OCI-LY7 (cell line): Measurements from ENCODE around the gene CHTF8.

Source experiments
- CTCF ChIP-seq: fragments of 200-600 bp; sonication (generic); conservative IDR thresholded peaks from 2 replicates; pipeline ENCODE4 v1.5.1; 2014; ENCODE audit warnings: mild to moderate bottlenecking, antibody characterized with exemption, low read length, moderate library complexity, mixed read lengths
- EZH2phosphoT487 ChIP-seq: fragments of 200-600 bp; sonication (generic); IDR thresholded peaks from 2 replicates; pipeline ENCODE4 v1.6.1; 2018; ENCODE audit warnings: low read depth, borderline replicate concordance, mild to moderate bottlenecking, mixed run types, antibody characterized with exemption, low read length, moderate library complexity, mixed read lengths

GRCh38 chr16:69095193-69095592, 37.2 kb downstream of the CHTF8 start:
- TF ChIP-seq CTCF (no peak), EZH2phosphoT487 (no peak)
